ENCODE measurements around the gene EPB42.

- TF ChIP-seq CTCF (IDR thresholded peaks at IDR 0.05; ENCODE audit: poor library complexity) = no peak
- no peak for TF ChIP-seq EZH2 (IDR thresholded peaks at IDR 0.05; ENCODE audit: borderline replicate concordance)
Measured at GRCh38 chr15:43238671-43239131, 17.9 kb upstream of the EPB42 start.
